ENCODE measurements around the gene LMBR1.

The LMBR1 gene

GRCh38 chr7:156692849-156693248 is 200.1 kb downstream of the LMBR1 start:
- DNase-seq (ENCODE audit: low read depth): no peak

GRCh38 chr7:156691764-156692163 is 201.2 kb downstream of the LMBR1 start:
- no peak for DNase-seq (ENCODE audit: low read depth)

GRCh38 chr7:156684661-156685060 is 208.3 kb downstream of the LMBR1 start:
- no peak for DNase-seq (ENCODE audit: low read depth)

GRCh38 chr7:156684251-156684650 is 208.7 kb downstream of the LMBR1 start:
- DNase-seq (ENCODE audit: low read depth): no peak

GRCh38 chr7:156682928-156683327 is 210.1 kb downstream of the LMBR1 start:
- no peak for DNase-seq (ENCODE audit: low read depth)

- DNase-seq (ENCODE audit: low read depth): no peak
These were observed 212.7 kb downstream of the LMBR1 start for GRCh38 chr7:156680281-156680680.

- no peak for DNase-seq (ENCODE audit: low read depth)
These were observed 215.5 kb downstream of the LMBR1 start for GRCh38 chr7:156677374-156678054.

GRCh38 chr7:156676263-156676662 is 216.7 kb downstream of the LMBR1 start:
- DNase-seq (ENCODE audit: low read depth): no peak

- DNase-seq (ENCODE audit: low read depth): no peak
These were observed 217.3 kb downstream of the LMBR1 start for GRCh38 chr7:156675721-156676120.

- no peak for DNase-seq (ENCODE audit: low read depth)
These were observed 219.1 kb downstream of the LMBR1 start for GRCh38 chr7:156673902-156674301.

- DNase-seq (ENCODE audit: low read depth): no peak
These were observed 219.5 kb downstream of the LMBR1 start for GRCh38 chr7:156673454-156673853.

GRCh38 chr7:156669035-156669828 is 223.8 kb downstream of the LMBR1 start:
- DNase-seq (ENCODE audit: low read depth): no peak

- no peak for DNase-seq (ENCODE audit: low read depth)
These were observed 224.7 kb downstream of the LMBR1 start for GRCh38 chr7:156668130-156668741.

- no peak for DNase-seq (ENCODE audit: low read depth)
These were observed 225.9 kb downstream of the LMBR1 start for GRCh38 chr7:156667110-156667426.

- DNase-seq (ENCODE audit: low read depth): no peak
These were observed 226.4 kb downstream of the LMBR1 start for GRCh38 chr7:156666368-156667109.

- DNase-seq (ENCODE audit: low read depth): no peak
These were observed 227.9 kb downstream of the LMBR1 start for GRCh38 chr7:156665101-156665500.

- no peak for DNase-seq (ENCODE audit: low read depth)
These were observed 230.7 kb downstream of the LMBR1 start for GRCh38 chr7:156662277-156662676.

GRCh38 chr7:156661637-156662036 is 231.3 kb downstream of the LMBR1 start:
- no peak for DNase-seq (ENCODE audit: low read depth)

- no peak for DNase-seq (ENCODE audit: low read depth)
These were observed 233.0 kb downstream of the LMBR1 start for GRCh38 chr7:156659961-156660360.

GRCh38 chr7:156659203-156659602 is 233.8 kb downstream of the LMBR1 start:
- DNase-seq (ENCODE audit: low read depth): no peak

- DNase-seq (ENCODE audit: low read depth): no peak
These were observed 235.3 kb downstream of the LMBR1 start for GRCh38 chr7:156657681-156658080.

- no peak for DNase-seq (ENCODE audit: low read depth)
These were observed 236.4 kb downstream of the LMBR1 start for GRCh38 chr7:156656598-156656997.

- DNase-seq (ENCODE audit: low read depth): no peak
These were observed 237.0 kb downstream of the LMBR1 start for GRCh38 chr7:156655983-156656382.
